H1 (cell line): ENCODE results near the gene ZNF367. TPM values are rescaled to one million over a fixed set of nuclear protein-coding genes. Genes with fewer than 3 reads are reported as not detected.

ENCODE experiments used
- CTCF ChIA-PET: fragments of 300-600 bp; sonication (Branson Sonifier 250); formaldehyde crosslinking; loops from one replicate; lab custom pipeline; 2021; ENCODE audit not compliant: partially characterized antibody; lab: Charles Lee
- POLR2A ChIA-PET: fragments of 300-600 bp; sonication (Branson Sonifier 250); formaldehyde crosslinking; loops from one replicate; lab custom pipeline; 2021; ENCODE audit warnings: inconsistent platforms; ENCODE audit not compliant: partially characterized antibody; lab: Charles Lee
- DNase-seq, 2 experiments: peaks; one replicate each; pipeline versions ENCODE4 v3.0.0 to v3.0.0-alpha.2; 2010 to 2022; ENCODE audit warnings: low spot score in 2 of 2, low read depth in 1 of 2, mixed read lengths in 1 of 2
- FAIRE-seq: peaks from 2 replicates; lab custom pipeline; 2011; peaks lifted over from hg19 to GRCh38; lab: Jason Lieb, UNC
- H2AFZ ChIP-seq: 2 replicates; pipeline ENCODE4 v1.8.1; 2012; ENCODE audit warnings: low read length, inconsistent platforms
- H2AK5ac ChIP-seq: 2 replicates; pipeline ENCODE4 v1.6.1; 2013; ENCODE audit warnings: low read depth, low read length
- H2BK120ac ChIP-seq: replicated peaks from 2 replicates; pipeline ENCODE3; 2013; ENCODE audit warnings: low read depth, low read length, inconsistent platforms
- H2BK12ac ChIP-seq: 2 replicates; pipeline ENCODE4 v1.6.1; 2013; ENCODE audit warnings: low read depth, low read length
- H2BK15ac ChIP-seq: 2 replicates; pipeline ENCODE4 v1.6.1; 2013; ENCODE audit warnings: low read length
- H2BK20ac ChIP-seq: 2 replicates; pipeline ENCODE4 v1.6.1; 2013; ENCODE audit warnings: low read length
- H2BK5ac ChIP-seq: 2 replicates; pipeline ENCODE4 v1.6.1; 2013; ENCODE audit warnings: low read depth, low read length
- H3K14ac ChIP-seq: 2 replicates; pipeline ENCODE4 v1.6.1; 2013; ENCODE audit warnings: inconsistent platforms; ENCODE audit not compliant: insufficient read length
- H3K18ac ChIP-seq: 2 replicates; pipeline ENCODE4 v1.6.1; 2013; ENCODE audit warnings: low read length; ENCODE audit errors: extremely low read depth
- H3K23ac ChIP-seq: 2 replicates; pipeline ENCODE4 v1.6.1; 2013; ENCODE audit warnings: inconsistent platforms; ENCODE audit not compliant: insufficient read length
- H3K23me2 ChIP-seq: 2 replicates; pipeline ENCODE4 v1.6.1; 2013; ENCODE audit warnings: low read depth, low read length
- H3K27ac ChIP-seq: 2 replicates; pipeline ENCODE4 v1.6.1; 2011; ENCODE audit warnings: low read depth, low read length, inconsistent platforms
- H3K27me3 ChIP-seq, 4 experiments: replicated peaks in 1 of 4; 1 replicate in 1 of 4; 2 replicates in 3 of 4; pipeline versions ENCODE4 v1.6.1 to v1.8.1; 2011 to 2013; ENCODE audit warnings: low read length in 3 of 4, mild to moderate bottlenecking in 3 of 4, inconsistent platforms in 2 of 4, mixed read lengths in 2 of 4, moderate library complexity in 1 of 4; ENCODE audit not compliant: control insufficient read depth in 3 of 4, insufficient read depth in 3 of 4; ENCODE audit errors: extremely low read depth in 1 of 4
- H3K36me3 ChIP-seq, 4 experiments: 2 replicates each; pipeline versions ENCODE4 v1.6.1 to v1.8.1; 2011 to 2013; ENCODE audit warnings: mild to moderate bottlenecking in 4 of 4, low read length in 3 of 4, moderate library complexity in 2 of 4, control low read depth in 1 of 4, inconsistent platforms in 1 of 4; ENCODE audit not compliant: insufficient read depth in 4 of 4, control insufficient read depth in 2 of 4
- H3K4ac ChIP-seq: replicated peaks from 2 replicates; pipeline ENCODE3; 2013; ENCODE audit warnings: low read length, low read depth, mixed read lengths, inconsistent platforms; ENCODE audit not compliant: insufficient read length
- H3K4me1 ChIP-seq, 4 experiments: replicated peaks in 1 of 4; 1 replicate in 1 of 4; 2 replicates in 3 of 4; pipeline versions ENCODE4 v1.6.1 to v1.8.1; 2011 to 2013; ENCODE audit warnings: low read length in 3 of 4, inconsistent platforms in 2 of 4, mixed read lengths in 1 of 4; ENCODE audit not compliant: insufficient read depth in 4 of 4, control insufficient read depth in 3 of 4
- H3K4me2 ChIP-seq, 2 experiments: 2 replicates each; pipeline versions ENCODE4 v1.6.1 to v1.8.1; 2011 to 2013; ENCODE audit warnings: low read depth in 2 of 2, low read length in 2 of 2, control low read depth in 1 of 2, inconsistent platforms in 1 of 2, mild to moderate bottlenecking in 1 of 2; ENCODE audit not compliant: insufficient read depth in 1 of 2
- H3K4me3 ChIP-seq, 4 experiments: fragments of 200-600, 300-600 bp in 1 of 4; sonication (generic), shearing (Covaris generic), sonication (Bioruptor Twin) in 1 of 4; 2 replicates each; pipeline versions ENCODE4 v1.5.1 to v1.8.1; 2011 to 2016; ENCODE audit warnings: low read length in 4 of 4, low read depth in 3 of 4, control low read depth in 2 of 4, inconsistent platforms in 2 of 4, mild to moderate bottlenecking in 2 of 4, mixed read lengths in 1 of 4, moderate library complexity in 1 of 4; ENCODE audit not compliant: insufficient read depth in 2 of 4; ENCODE audit errors: extremely low read depth in 1 of 4
- H3K56ac ChIP-seq: replicated peaks from 2 replicates; pipeline ENCODE3; 2013; ENCODE audit warnings: low read depth, mild to moderate bottlenecking, mixed read lengths, low read length, inconsistent platforms; ENCODE audit not compliant: insufficient read length
- H3K79me1 ChIP-seq: 2 replicates; pipeline ENCODE4 v1.6.1; 2013; ENCODE audit warnings: low read depth, low read length, control low read depth
- H3K79me2 ChIP-seq, 2 experiments: 2 replicates each; pipeline versions ENCODE4 v1.6.1 to v1.8.1; 2012 to 2013; ENCODE audit warnings: low read length in 2 of 2, mild to moderate bottlenecking in 2 of 2, inconsistent platforms in 1 of 2; ENCODE audit not compliant: insufficient read depth in 2 of 2, control insufficient read depth in 1 of 2
- H3K9ac ChIP-seq, 4 experiments: replicated peaks in 1 of 4; 1 replicate in 1 of 4; 2 replicates in 3 of 4; pipeline versions ENCODE4 v1.6.1 to v1.8.1; 2011 to 2013; ENCODE audit warnings: low read depth in 3 of 4, low read length in 3 of 4, control low read depth in 2 of 4, mild to moderate bottlenecking in 2 of 4, moderate library complexity in 2 of 4, inconsistent platforms in 1 of 4; ENCODE audit errors: extremely low read depth in 1 of 4
- H3K9me3 ChIP-seq, 2 experiments: 2 replicates each; pipeline versions ENCODE4 v1.6.1 to v1.8.1; 2012 to 2013; ENCODE audit warnings: mild to moderate bottlenecking in 2 of 2, moderate library complexity in 2 of 2, control low read depth in 1 of 2, inconsistent platforms in 1 of 2, low read depth in 1 of 2, low read length in 1 of 2, mixed read lengths in 1 of 2; ENCODE audit not compliant: insufficient read depth in 2 of 2
- H4K20me1 ChIP-seq, 2 experiments: replicated peaks in 1 of 2; 2 replicates each; pipeline versions ENCODE3 to v1.8.1; 2011 to 2013; ENCODE audit warnings: inconsistent platforms in 2 of 2, low read length in 2 of 2, mild to moderate bottlenecking in 1 of 2; ENCODE audit not compliant: insufficient read depth in 2 of 2, control insufficient read depth in 1 of 2
- H4K5ac ChIP-seq: 2 replicates; pipeline ENCODE4 v1.6.1; 2013; ENCODE audit warnings: low read length, low read depth, mixed read lengths, inconsistent platforms; ENCODE audit not compliant: insufficient read length
- H4K8ac ChIP-seq: 2 replicates; pipeline ENCODE4 v1.8.0; 2013; ENCODE audit warnings: mild to moderate bottlenecking, moderate library complexity, low read length, inconsistent platforms; ENCODE audit not compliant: insufficient read depth; ENCODE audit errors: extremely low read depth
- H4K91ac ChIP-seq: replicated peaks from 2 replicates; pipeline ENCODE3; 2013; ENCODE audit warnings: low read length, mixed read lengths, inconsistent platforms; ENCODE audit not compliant: insufficient read length
- JUND ChIP-seq: IDR thresholded peaks from 2 replicates; pipeline ENCODE4 v1.6.1; 2011; ENCODE audit warnings: mild to moderate bottlenecking, improper control_type of control experiment, low read length
- KDM1A ChIP-seq: fragments of 200-600, 300-600 bp; sonication (generic); IDR thresholded peaks from 2 replicates; pipeline ENCODE4 v1.7.1; 2016; ENCODE audit warnings: mild to moderate bottlenecking, low read length, borderline replicate concordance
- POLR2AphosphoS5 ChIP-seq: IDR thresholded peaks from 2 replicates; pipeline ENCODE4 v1.6.1; 2011; ENCODE audit warnings: low read depth, low read length
- RNF2 ChIP-seq: fragments of 200-900, 300-1000 bp; sonication (generic); IDR thresholded peaks from 2 replicates; pipeline ENCODE4 v1.7.1; 2016; ENCODE audit warnings: borderline replicate concordance, low read depth, mild to moderate bottlenecking, antibody characterized with exemption, low read length; ENCODE audit not compliant: poor library complexity, severe bottlenecking; ENCODE audit errors: missing control alignments
- SP1 ChIP-seq: IDR thresholded peaks from 2 replicates; pipeline ENCODE4 v1.6.1; 2011; ENCODE audit warnings: low read depth, low read length
- WGBS, 2 experiments: shearing (Covaris generic) in 1 of 2; methylation state at CpG; one replicate each; pipeline versions ENCODE4 v1.1.6 to v1.1.7; 2013 to 2015; ENCODE audit warnings: low lambda C conversion rate in 2 of 2, mixed read lengths in 2 of 2, inconsistent platforms in 1 of 2, low coverage in 1 of 2, missing lambda C conversion rate in 1 of 2; ENCODE audit not compliant: insufficient replicate concordance in 2 of 2, insufficient coverage in 1 of 2, insufficient read length in 1 of 2; ENCODE audit errors: extremely low coverage in 1 of 2, missing lambda C conversion rate in 1 of 2; 5-methylcytosine and 5-hydroxymethylcytosine counted together
- polyA plus RNA-seq, 7 experiments: library from polyadenylated mRNA; depleted of rRNA in 3 of 7; stranded (reverse) in 5 of 7; unstranded in 2 of 7; fragments of >200 nt in 5 of 7; fragments of 200-250 nt in 2 of 7; gene quantifications; 1 replicate in 5 of 7; 2 replicates in 1 of 7; 4 replicates in 1 of 7; pipeline versions ENCODE4 v1.2.1 to v1.2.3, GENCODE V29; 2011 to 2013; ENCODE audit warnings: missing spikeins in 2 of 7, mixed read lengths in 2 of 7
- total RNA-seq: library from RNA; stranded (reverse); fragmentation: NEBNext Ultra II Directional; extraction: Animal tissue kit (Norgen Biotek cat#: 25700); gene quantifications from 2 replicates; pipeline ENCODE4 v1.2.1, GENCODE V29; 2021

Gene ZNF367
- total and polyA plus RNA-seq, 2 of the 8 experiments (the other 6 are each of a cell fraction or from before 2014, with no cell fraction given), result 2.2 to 8.2 TPM

- peaks cover 2 to 74% of the 10 kb centered on the region in 2 experiments; a peak in 3 of 4 replicates for H3K79me2 ChIP-seq
- H3K27ac ChIP-seq, result no peak overlapping the region
- H2BK5ac ChIP-seq, result no peak overlapping the region
- no peaks in the 10 kb centered on the region for H3K27me3 ChIP-seq
- H4K91ac ChIP-seq, result no peak overlapping the region
- DNase-seq, result no peak
- ChIA-PET POLR2A (no interaction called here), CTCF (interaction anchor here (1.6 kb wide), 1 partner anchor 68 kb away, joined by 4 read pairs; no protein-coding TSS in a partner anchor)
- H3K4me1 ChIP-seq, result peaks cover 0 to 13% (median 7%) of the 10 kb centered on the region in 4 experiments; a peak in 5 of 7 replicates
- no peak overlapping the region for H2AK5ac ChIP-seq
- no peak overlapping the region for H2BK12ac ChIP-seq
- H3K23me2 ChIP-seq, result no peaks in the 10 kb centered on the region
- no peak overlapping the region for H3K9ac ChIP-seq
- no peak overlapping the region for H3K14ac ChIP-seq
- H3K23ac ChIP-seq, result no peak overlapping the region
- no peak overlapping the region for H4K5ac ChIP-seq
- H3K9me3 ChIP-seq, result no peaks in the 10 kb centered on the region
- no peak overlapping the region for H3K4me3 ChIP-seq
- no peak overlapping the region for H3K4me2 ChIP-seq
- no peak overlapping the region for H2AFZ ChIP-seq
- no peak overlapping the region for H3K18ac ChIP-seq
- H2BK15ac ChIP-seq, result no peak overlapping the region
- FAIRE-seq, result no peak
- 86% methylated on average over 5 of the region's 5 CpGs; no CpG with 5 or more reads in 1 of the 2 experiments for WGBS, 2 experiments
- no peak overlapping the region for H3K56ac ChIP-seq
- no peak overlapping the region for H2BK20ac ChIP-seq
- H3K36me3 ChIP-seq, result peaks cover 0 to 5% (median 2%) of the 10 kb centered on the region in 4 experiments; a peak in 3 of 8 replicates
- no peak overlapping the region for H3K4ac ChIP-seq
- H4K8ac ChIP-seq, result no peak overlapping the region
- H4K20me1 ChIP-seq, result peaks cover 4 to 7% of the 10 kb centered on the region in 2 experiments
- no peak for TF ChIP-seq SP1
- TF ChIP-seq POLR2AphosphoS5, result no peak
- TF ChIP-seq JUND, result no peak
- TF ChIP-seq RNF2, result no peak
- TF ChIP-seq KDM1A, result peak; percentile 66; the same call in 1 of the 2 replicates
- H3K79me1 ChIP-seq, result no peaks in the 10 kb centered on the region; the same call in 1 of the 2 replicates
- H2BK120ac ChIP-seq, result no peak overlapping the region
These were observed 6.9 kb downstream of the ZNF367 start for GRCh38 chr9:96411129-96411838.
